Measurements from ENCODE around the gene TCEAL9.

GRCh38 chrX:103376979-103377324 is 20.6 kb downstream of the TCEAL9 start:
- TF ChIP-seq CTCF (IDR thresholded peaks at IDR 0.05): no peak
- TF ChIP-seq POLR2A (IDR thresholded peaks at IDR 0.05): no peak

Data from stomach (tissue), 4 donors.